ENCODE results near the gene GUCY1A1. TPM values are rescaled to one million over a fixed set of nuclear protein-coding genes. Genes with fewer than 3 reads are reported as not detected.
A peak's percentile ranks its signal among the peaks of the same experiment; 100 is the strongest.

GUCY1A1 gene
- total RNA-seq, 1 experiment from 2014 or later, result 0.17 TPM

GRCh38 chr4:155667568-155668511 lies 1.2 kb downstream of the GUCY1A1 start:
- Histone ChIP-seq H4K20me1 (ENCODE audit: insufficient read depth) (no peaks in the 10 kb centered on the region), H3K4me1 (replicated peaks; ENCODE audit: insufficient read depth) (no peaks in the 10 kb centered on the region), H3F3A (ENCODE audit: insufficient read depth, low read depth) (no peaks in the 10 kb centered on the region), H3K4me2 (peak overlapping the region; percentile 88), H2AFZ (peak overlapping the region; percentile 82), H3K27ac (no peak overlapping the region), H3K36me3 (ENCODE audit: low read depth) (no peaks in the 10 kb centered on the region), H3K27me3 (ENCODE audit: insufficient read depth, low read depth) (peaks cover 9% of the 10 kb centered on the region), H3K9me3 (ENCODE audit: insufficient read depth, low read depth) (no peaks in the 10 kb centered on the region), H3K79me2 (ENCODE audit: low read depth) (no peaks in the 10 kb centered on the region), H3K9me2 (ENCODE audit: insufficient read depth) (no peaks in the 10 kb centered on the region), H3K4me3 (peak overlapping the region; percentile 63)
- ChIA-PET POLR2A (ENCODE audit: unreplicated experiment) (no interaction called here), CTCF (no interaction called here)
- peak in 1 of 2 experiments; percentile 19 for DNase-seq
- intact Hi-C loops (cut with micrococcal nuclease; ENCODE audit: unreplicated experiment), result loop anchor here (5.0 kb wide), 1 partner anchor 226 kb away; no protein-coding TSS in a partner anchor
- TF ChIP-seq CTCF (conservative IDR thresholded peaks at IDR 0.05) (no peak), EZH2 (IDR thresholded peaks at IDR 0.05; ENCODE audit: low read depth) (no peak)
- no TSS peak for BruUV-seq (replicated peaks)

GRCh38 chr4:155668707-155669220 lies 2.1 kb downstream of the GUCY1A1 start:
- no peaks in the 10 kb centered on the region for H3K9me3 ChIP-seq (ENCODE audit: insufficient read depth, low read depth)
- no peaks in the 10 kb centered on the region for H4K20me1 ChIP-seq (ENCODE audit: insufficient read depth)
- no peak overlapping the region for H2AFZ ChIP-seq
- no peaks in the 10 kb centered on the region for H3K36me3 ChIP-seq (ENCODE audit: low read depth)
- H3K4me1 ChIP-seq (replicated peaks; ENCODE audit: insufficient read depth), result no peaks in the 10 kb centered on the region
- TF ChIP-seq CTCF (conservative IDR thresholded peaks at IDR 0.05), result no peak
- no peak for TF ChIP-seq EZH2 (IDR thresholded peaks at IDR 0.05; ENCODE audit: low read depth)
- ChIA-PET POLR2A (ENCODE audit: unreplicated experiment) (no interaction called here), CTCF (no interaction called here)
- H3K79me2 ChIP-seq (ENCODE audit: low read depth), result no peaks in the 10 kb centered on the region
- H3K4me3 ChIP-seq, result no peak overlapping the region
- no peaks in the 10 kb centered on the region for H3F3A ChIP-seq (ENCODE audit: insufficient read depth, low read depth)
- H3K27me3 ChIP-seq (ENCODE audit: insufficient read depth, low read depth), result peaks cover 9% of the 10 kb centered on the region
- intact Hi-C loops (cut with micrococcal nuclease; ENCODE audit: unreplicated experiment), result loop anchor here (5.0 kb wide), 1 partner anchor 226 kb away; no protein-coding TSS in a partner anchor
- H3K4me2 ChIP-seq, result peak overlapping the region; percentile 88
- no TSS peak for BruUV-seq (replicated peaks)
- no peaks in the 10 kb centered on the region for H3K9me2 ChIP-seq (ENCODE audit: insufficient read depth)
- no peak for DNase-seq
- no peak overlapping the region for H3K27ac ChIP-seq

GRCh38 chr4:155672342-155672741 lies 5.7 kb downstream of the GUCY1A1 start:
- Histone ChIP-seq H3K79me2 (ENCODE audit: low read depth) (no peaks in the 10 kb centered on the region), H2AFZ (no peak overlapping the region), H3K4me2 (no peak overlapping the region), H3K4me3 (no peak overlapping the region), H3K27ac (no peak overlapping the region), H3K9me3 (ENCODE audit: insufficient read depth, low read depth) (no peaks in the 10 kb centered on the region), H3F3A (ENCODE audit: insufficient read depth, low read depth) (no peaks in the 10 kb centered on the region), H4K20me1 (ENCODE audit: insufficient read depth) (no peaks in the 10 kb centered on the region), H3K9me2 (ENCODE audit: insufficient read depth) (no peaks in the 10 kb centered on the region), H3K4me1 (replicated peaks; ENCODE audit: insufficient read depth) (no peaks in the 10 kb centered on the region), H3K27me3 (ENCODE audit: insufficient read depth, low read depth) (no peaks in the 10 kb centered on the region; the same call in none of the 2 replicates), H3K36me3 (ENCODE audit: low read depth) (no peaks in the 10 kb centered on the region)
- DNase-seq, result no peak
- TF ChIP-seq CTCF (conservative IDR thresholded peaks at IDR 0.05) (no peak), EZH2 (IDR thresholded peaks at IDR 0.05; ENCODE audit: low read depth) (no peak)
- ChIA-PET CTCF (no interaction called here), POLR2A (ENCODE audit: unreplicated experiment) (no interaction called here)
- no TSS peak for BruUV-seq (replicated peaks)
- intact Hi-C loops (cut with micrococcal nuclease; ENCODE audit: unreplicated experiment), result no loop called here
